HG03457 (cell line): Measurements from ENCODE around the gene RGS19.
"Not testable (repeated sequence)": the region's sequence is repeated elsewhere in the genome, so short reads cannot be mapped to it uniquely, and the experiment has no call there.

Experiments
- ATAC-seq: cut with Tn5 transposase; IDR thresholded peaks from one replicate; pipeline ENCODE4 v1.9.1; 2021; ENCODE audit warnings: moderate number of reproducible peaks; ENCODE audit not compliant: unreplicated experiment

Gene RGS19

GRCh38 chr20:64095927-64096326 lies 16.6 kb upstream of the RGS19 start:
- no peak for ATAC-seq

GRCh38 chr20:64095455-64095854 lies 16.1 kb upstream of the RGS19 start:
- ATAC-seq = no peak

DNA sequence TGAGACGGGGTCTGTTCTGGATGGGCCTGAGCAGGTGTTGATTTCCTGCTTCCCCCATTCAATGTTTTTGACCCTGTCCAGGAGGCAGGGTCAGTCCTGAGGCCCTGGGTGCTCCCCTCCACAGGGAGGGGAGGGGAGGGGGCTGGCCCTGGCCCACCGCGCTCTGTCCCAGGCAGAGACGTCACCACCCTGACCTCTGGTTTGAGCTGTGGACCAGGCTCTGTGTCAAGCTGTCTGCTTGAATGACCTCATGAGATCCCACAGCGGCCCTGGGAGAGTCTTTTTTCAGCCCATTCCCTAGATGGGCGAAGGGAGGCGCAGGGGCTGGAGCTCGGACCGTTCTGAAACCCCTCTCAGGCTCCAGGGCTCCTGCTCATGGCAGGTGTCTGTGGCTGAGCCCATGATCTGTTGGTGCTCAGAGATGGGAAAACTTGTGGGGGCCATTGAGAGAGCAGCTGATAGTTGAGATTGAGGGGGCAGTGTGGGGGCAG lies 13.7 kb upstream of the RGS19 start:
- no peak for ATAC-seq

GRCh38 chr20:64092258-64093012 lies 13.1 kb upstream of the RGS19 start:
- ATAC-seq = no peak

GRCh38 chr20:64091770-64092169 lies 12.5 kb upstream of the RGS19 start:
- ATAC-seq = no peak

- ATAC-seq = no peak
Measured at GRCh38 chr20:64091340-64091739, 12.0 kb upstream of the RGS19 start.

DNA sequence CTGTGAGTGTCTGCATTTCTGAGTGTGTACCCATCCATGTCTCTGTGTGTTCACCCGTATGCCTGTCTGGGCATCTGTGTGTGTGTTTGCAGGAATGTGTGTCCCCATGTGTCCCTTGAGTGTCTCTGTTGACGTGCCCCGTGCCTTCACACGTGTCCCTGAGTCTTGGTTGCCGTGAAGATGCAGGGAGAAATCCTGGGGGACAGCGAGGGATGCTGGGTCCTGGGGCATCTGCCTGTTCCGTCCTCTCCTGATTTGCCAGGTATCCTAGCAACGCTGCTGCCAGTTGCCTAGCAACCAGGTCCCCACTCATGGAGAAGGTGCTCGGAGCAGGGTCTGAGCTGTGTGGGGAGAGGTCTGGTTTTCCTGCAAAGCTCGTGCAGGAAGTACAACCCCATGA lies 10.8 kb upstream of the RGS19 start:
- ATAC-seq = no peak

GRCh38 chr20:64088586-64088985 lies 9.3 kb upstream of the RGS19 start:
- ATAC-seq = not testable (repeated sequence)

- not testable (repeated sequence) for ATAC-seq
Measured at GRCh38 chr20:64087226-64087825, 8.0 kb upstream of the RGS19 start.

DNA sequence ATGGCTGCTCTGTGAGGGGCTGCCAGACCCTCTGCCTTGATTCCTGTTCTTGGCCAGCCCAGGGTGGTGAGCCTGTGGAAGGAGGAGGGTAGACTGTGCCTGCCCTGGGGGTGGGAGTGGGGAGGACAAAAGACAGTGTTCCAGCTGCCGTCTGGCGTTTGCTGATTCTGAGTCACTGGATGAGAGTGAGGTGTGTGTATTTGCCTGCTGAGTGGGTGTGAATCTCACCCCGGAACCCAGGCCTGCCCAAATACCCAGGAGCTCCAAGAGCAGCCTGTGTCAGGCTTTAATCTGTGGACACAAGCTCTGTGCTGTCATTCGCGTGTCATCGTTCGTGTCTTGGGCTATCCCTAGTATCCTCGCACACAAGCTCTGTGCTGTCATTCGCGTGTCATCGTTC lies 7.5 kb upstream of the RGS19 start:
- ATAC-seq = no peak

DNA sequence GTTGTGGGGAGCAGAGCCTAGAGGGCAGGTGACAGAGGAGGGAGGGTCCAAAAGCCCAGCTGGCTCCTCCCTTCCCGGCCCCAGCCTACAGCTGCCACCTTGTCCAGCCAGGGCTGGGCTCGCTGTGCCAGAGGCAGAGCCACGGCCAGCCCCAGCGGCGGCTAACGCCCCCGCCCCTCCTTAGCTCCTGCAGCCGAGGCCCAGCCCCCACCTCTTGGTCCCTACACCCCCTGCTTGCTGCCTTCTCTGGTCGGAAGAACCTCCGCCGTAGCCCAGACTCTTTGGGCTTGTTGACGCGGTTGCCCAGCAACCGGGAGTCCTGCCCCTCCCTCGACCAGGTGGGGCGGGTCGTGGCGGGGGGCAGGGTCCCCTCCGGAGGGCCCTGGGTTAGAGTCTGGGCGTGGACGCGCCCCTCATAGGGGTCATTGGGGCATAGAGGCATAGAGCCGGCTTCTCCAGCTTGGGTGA lies 5.4 kb upstream of the RGS19 start:
- ATAC-seq = no peak

GRCh38 chr20:64083804-64084684 lies 4.7 kb upstream of the RGS19 start, which contains the start of gene LKAAEAR1:
TSS of gene LKAAEAR1 (minus strand) at chr20:64084398. CDS start at chr20:64084219, 179 bp downstream.
- ATAC-seq = no peak

GRCh38 chr20:64083378-64083803 lies 4.1 kb upstream of the RGS19 start:
- ATAC-seq = no peak

DNA sequence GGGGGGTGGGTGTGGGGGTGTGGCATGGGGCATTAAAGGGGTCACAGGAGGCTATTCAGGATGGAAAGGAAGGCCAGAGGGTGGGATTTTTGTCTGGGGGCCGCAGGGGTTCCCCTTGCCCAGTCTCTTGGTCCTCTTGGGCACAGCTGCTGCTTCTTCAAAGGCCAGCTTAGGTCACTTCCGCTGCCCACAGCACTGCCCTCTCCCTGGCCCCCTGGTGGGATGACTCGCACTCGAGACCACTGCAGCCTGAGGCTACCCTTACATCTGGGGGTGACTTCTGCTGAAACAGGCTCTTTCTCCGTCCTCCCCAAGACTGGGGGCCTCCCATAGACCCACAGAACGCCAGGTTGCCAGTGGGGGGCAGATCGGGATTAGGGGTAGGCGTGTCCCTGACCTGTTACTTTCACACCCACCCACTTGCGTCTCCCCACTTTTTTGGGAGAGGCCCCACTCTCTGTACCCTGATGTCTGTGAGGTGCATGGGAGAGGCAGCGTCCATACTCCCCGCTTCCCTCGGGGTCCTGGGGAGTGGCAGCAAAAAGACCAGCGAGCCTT lies 3.6 kb upstream of the RGS19 start:
- no peak for ATAC-seq

DNA sequence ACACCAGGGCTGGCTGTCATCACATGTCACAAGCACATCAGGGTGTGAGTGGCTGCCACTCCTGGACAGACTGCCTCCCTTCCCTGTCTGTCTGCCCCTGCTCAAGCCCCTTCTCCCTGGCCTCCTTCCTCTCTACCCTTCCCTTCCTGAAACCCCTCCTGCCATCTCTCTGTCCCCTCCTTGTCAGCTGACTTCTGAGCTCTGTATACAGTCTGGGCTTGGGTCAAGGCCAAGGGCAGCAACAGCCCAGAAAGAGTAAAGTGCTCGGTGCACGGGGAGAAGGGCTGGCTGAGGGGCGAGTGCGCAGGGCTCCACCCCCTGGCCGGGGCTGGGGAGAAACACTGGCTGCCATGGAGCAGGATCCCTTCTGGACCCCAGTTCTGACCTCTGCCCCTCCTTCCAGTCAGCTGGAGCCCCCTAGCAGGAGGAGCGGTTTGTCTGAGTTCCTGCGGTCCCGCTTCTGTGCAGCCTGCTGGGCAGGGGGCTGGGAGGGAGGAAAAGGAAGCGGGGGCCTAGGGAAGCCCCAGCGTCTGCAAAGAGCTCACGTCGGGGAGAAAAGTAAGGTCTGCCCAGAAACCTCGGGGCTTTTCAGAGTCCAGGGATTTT lies 2.9 kb upstream of the RGS19 start:
- ATAC-seq = no peak

DNA sequence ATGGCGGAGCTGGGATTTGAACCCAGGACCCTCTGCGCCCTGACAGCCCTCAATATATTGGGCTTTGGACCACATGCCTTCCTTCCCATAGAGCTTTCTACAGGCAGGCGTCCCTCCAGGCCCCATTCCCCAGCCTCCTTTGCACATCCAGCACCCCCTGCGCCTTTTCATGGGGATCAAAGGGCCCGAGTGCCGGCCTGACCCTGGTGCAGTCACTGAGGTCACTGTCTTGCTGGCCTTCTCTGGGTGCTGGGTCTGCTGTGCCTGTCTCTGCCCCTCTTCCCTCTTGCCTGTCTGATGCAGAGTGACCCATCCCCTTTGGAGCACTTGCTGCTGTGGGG lies 2.3 kb upstream of the RGS19 start:
- no peak for ATAC-seq

DNA sequence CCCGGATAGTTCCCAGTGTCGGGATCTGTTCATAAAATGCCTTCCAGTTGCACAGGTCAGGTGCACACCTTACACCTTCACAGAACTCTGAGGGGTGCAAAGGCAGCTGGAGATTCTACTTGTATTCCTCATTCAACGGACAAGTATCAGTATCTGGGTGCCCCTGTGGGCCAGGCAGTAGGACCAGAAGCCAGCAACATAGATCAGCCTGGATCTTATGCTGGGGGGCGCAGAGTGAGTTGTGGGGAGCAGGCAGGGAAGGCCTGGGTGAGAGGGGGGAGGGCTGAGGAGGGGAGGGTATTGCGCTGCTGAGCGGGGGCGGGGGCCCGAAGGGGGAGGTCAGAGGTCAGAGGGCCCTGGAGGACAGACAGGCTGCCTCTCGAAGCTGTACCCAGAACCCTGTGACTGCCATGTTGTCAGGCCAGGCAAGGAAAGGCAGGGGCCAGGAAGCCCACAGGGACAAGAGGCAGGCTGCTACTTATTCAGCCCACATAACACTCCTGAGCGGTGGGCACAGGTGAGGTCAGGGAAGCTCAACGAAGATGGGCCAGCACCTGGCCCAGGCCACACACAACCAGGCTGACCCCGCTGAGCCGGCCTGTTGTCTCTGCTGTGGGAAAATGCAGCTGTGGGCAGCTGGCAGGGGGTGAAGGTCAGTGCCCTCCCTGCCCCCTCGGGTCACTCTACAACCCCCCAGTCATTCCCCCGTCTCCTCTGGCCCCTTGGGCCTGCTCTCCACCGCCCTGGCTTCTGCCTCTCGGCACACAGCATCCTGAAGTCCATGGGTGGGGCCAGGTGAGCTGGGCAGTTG lies 1.7 kb upstream of the RGS19 start:
- no peak for ATAC-seq

DNA sequence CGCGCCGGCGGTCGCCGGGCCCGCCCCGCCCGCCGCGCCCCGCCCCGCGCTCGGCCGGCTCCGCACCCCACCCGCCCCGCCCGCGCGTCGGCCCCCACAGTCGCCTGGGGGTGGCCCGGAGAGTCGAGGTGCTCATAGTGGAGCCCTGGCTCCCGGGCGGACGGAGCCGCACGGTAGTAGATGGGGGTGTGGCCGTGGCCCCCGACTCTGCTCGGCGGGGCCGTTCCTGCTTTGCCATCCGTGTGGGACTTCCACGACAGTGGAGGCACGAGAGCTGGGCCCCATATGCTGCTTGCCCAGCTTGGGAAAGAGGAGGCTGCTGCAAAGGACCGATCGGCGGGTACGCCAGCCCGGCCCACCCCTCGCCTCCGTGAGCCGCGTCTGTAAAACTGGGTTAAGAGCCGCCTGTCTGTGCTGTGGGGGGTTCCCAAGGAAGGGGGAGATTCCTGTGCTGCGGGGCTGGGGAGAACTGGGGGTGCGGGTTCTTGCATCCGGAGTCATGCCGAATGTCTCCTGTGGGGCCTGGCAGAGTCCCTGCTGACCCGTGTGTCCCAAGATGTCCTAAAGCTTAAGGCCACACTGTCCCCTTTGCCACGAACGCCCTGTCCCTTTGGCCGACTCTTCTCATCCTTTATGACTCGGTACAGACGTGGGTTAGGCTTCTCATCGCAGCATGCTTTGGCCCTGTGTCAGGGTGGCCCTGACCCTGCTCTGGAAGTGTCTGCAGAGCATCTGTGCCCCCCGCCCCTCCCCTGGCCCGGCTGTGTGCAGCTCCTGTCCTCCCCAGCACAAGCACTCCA lies 895 bp upstream of the RGS19 start, which contains the start of gene OPRL1:
Gene OPRL1, plus strand, starts transcription at position 70 of the 800 bp plus-strand sequence. CDS start 12,639 bp downstream, outside the sequence.
- ATAC-seq = no peak

GRCh38 chr20:64078934-64079272 lies 415 bp downstream of the RGS19 start:
- no peak for ATAC-seq
